ENCODE measurements around the gene ARHGAP30.
A peak's percentile ranks its signal among the peaks of the same experiment; 100 is the strongest.
"Not testable (repeated sequence)": the region's sequence is repeated elsewhere in the genome, so short reads cannot be mapped to it uniquely, and the experiment has no call there.

ARHGAP30 gene

GRCh38 chr1:161068306-161069234 lies 1.1 kb downstream of the ARHGAP30 start:
- peak; percentile 84 for DNase-seq

GRCh38 chr1:161066694-161067093 lies 3.0 kb downstream of the ARHGAP30 start:
- no peak for DNase-seq

- not testable (repeated sequence) for DNase-seq
Observed at GRCh38 chr1:161065681-161066080, 4.0 kb downstream of the ARHGAP30 start.

GRCh38 chr1:161063936-161064335 lies 5.8 kb downstream of the ARHGAP30 start:
- not testable (repeated sequence) for DNase-seq

GRCh38 chr1:161061419-161061818 lies 8.3 kb downstream of the ARHGAP30 start:
- no peak for DNase-seq

- DNase-seq = no peak
Observed at GRCh38 chr1:161059293-161059692, 10.4 kb downstream of the ARHGAP30 start.

- DNase-seq = no peak
Observed at GRCh38 chr1:161054805-161055204, 14.9 kb downstream of the ARHGAP30 start.

- no peak for DNase-seq
Observed at GRCh38 chr1:161054232-161054631, 15.5 kb downstream of the ARHGAP30 start.

GRCh38 chr1:161052899-161053298 lies 16.8 kb downstream of the ARHGAP30 start:
- no peak for DNase-seq

GRCh38 chr1:161051219-161051618 lies 18.5 kb downstream of the ARHGAP30 start:
- DNase-seq = no peak

GRCh38 chr1:161048949-161049722 lies 20.6 kb downstream of the ARHGAP30 start:
- no peak for DNase-seq

GRCh38 chr1:161047436-161048420 lies 22.0 kb downstream of the ARHGAP30 start:
- no peak for DNase-seq

GRCh38 chr1:161046605-161047228 lies 23.0 kb downstream of the ARHGAP30 start:
- no peak for DNase-seq

- DNase-seq = peak; percentile 93
Observed at GRCh38 chr1:161045736-161046604, 23.7 kb downstream of the ARHGAP30 start, which contains the start of gene USF1. TSS of gene USF1 (minus strand) at chr1:161045977. CDS start at chr1:161043275, 2,702 bp downstream.

GRCh38 chr1:161044908-161045735 lies 24.6 kb downstream of the ARHGAP30 start:
- DNase-seq = peak; percentile 83

GRCh38 chr1:161044535-161044907 lies 25.2 kb downstream of the ARHGAP30 start:
- DNase-seq = no peak

- no peak for DNase-seq
Observed at GRCh38 chr1:161039546-161039945, 30.1 kb downstream of the ARHGAP30 start.

GRCh38 chr1:161039154-161039545 lies 30.5 kb downstream of the ARHGAP30 start:
- DNase-seq = no peak

GRCh38 chr1:161038523-161039153 lies 31.1 kb downstream of the ARHGAP30 start, which contains the start of gene TSTD1:
TSS of gene TSTD1 (minus strand) at chr1:161038964. CDS start at chr1:161038889, 75 bp downstream.
- DNase-seq = peak; percentile 90
